Gastroesophageal sphincter (tissue), 3 donors: ENCODE data around the gene ASB13.

Experiments
- CTCF ChIP-seq, 4 experiments: fragments of 200-600 bp in 2 of 4; fragments of 450-650 bp in 2 of 4; sonication (generic) in 1 of 4; IDR thresholded peaks; one replicate each; pipeline ENCODE4 v1.5.1; 2017 to 2019; ENCODE audit warnings: antibody characterized with exemption in 4 of 4, mild to moderate bottlenecking in 2 of 4, moderate library complexity in 2 of 4
- POLR2A ChIP-seq, 2 donors: fragments of 450-650 bp; IDR thresholded peaks; one replicate each; pipeline ENCODE4 v1.6.1; 2017; ENCODE audit warnings: antibody characterized with exemption in 2 of 2, mild to moderate bottlenecking in 2 of 2, moderate library complexity in 1 of 2
- POLR2AphosphoS5 ChIP-seq: sonication (generic); formaldehyde crosslinking; IDR thresholded peaks from one replicate; pipeline ENCODE4 v1.6.1; 2017; ENCODE audit warnings: antibody characterized with exemption

GRCh38 chr10:5643346-5644067 is 22.9 kb downstream of the ASB13 start:
- TF ChIP-seq CTCF (IDR thresholded peaks at IDR 0.05) (no peak), POLR2AphosphoS5 (peak; percentile 42), POLR2A (IDR thresholded peaks at IDR 0.05) (no peak)
